ENCODE measurements around the gene LONRF3. TPM values are rescaled to one million over a fixed set of nuclear protein-coding genes. Genes with fewer than 3 reads are reported as not detected.

The LONRF3 gene
- total RNA-seq, 2 experiments from 2014 or later = 1.7 to 1.9 TPM

DNA sequence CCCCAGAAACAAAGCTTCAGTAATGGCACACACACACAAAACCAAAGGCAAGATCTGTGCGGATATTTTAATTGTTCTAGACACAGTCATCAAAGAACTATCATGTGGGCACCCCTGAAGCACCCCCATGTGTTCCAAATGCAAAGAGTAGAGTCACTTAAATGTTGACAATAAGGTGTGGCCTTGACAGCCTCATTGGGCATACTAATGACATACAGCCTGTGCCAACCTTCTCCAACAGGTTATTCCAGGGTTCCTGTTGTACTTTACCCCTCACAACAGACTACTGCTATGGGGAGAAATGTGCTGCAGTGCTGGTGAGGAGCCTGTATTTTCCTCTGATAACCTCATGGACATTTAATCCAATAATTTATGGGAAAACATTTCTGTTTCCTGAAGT, 68.6 kb downstream of the LONRF3 start:
- CTCF ChIA-PET = no interaction called here
- Mint-ChIP-seq H3K27me3 (no peaks in the 10 kb centered on the region), H3K4me3 (no peak overlapping the region), H3K4me1 (ENCODE audit: low read depth) (no peaks in the 10 kb centered on the region), H3K9me3 (no peaks in the 10 kb centered on the region), H3K36me3 (ENCODE audit: low read depth) (no peaks in the 10 kb centered on the region), H3K27ac (no peak overlapping the region)
- no peak for DNase-seq
- POLR2A ChIA-PET = no interaction called here
- ATAC-seq = no peak
- intact Hi-C loops (cut with micrococcal nuclease) = no loop called here
- TF ChIP-seq, protein P1, sequence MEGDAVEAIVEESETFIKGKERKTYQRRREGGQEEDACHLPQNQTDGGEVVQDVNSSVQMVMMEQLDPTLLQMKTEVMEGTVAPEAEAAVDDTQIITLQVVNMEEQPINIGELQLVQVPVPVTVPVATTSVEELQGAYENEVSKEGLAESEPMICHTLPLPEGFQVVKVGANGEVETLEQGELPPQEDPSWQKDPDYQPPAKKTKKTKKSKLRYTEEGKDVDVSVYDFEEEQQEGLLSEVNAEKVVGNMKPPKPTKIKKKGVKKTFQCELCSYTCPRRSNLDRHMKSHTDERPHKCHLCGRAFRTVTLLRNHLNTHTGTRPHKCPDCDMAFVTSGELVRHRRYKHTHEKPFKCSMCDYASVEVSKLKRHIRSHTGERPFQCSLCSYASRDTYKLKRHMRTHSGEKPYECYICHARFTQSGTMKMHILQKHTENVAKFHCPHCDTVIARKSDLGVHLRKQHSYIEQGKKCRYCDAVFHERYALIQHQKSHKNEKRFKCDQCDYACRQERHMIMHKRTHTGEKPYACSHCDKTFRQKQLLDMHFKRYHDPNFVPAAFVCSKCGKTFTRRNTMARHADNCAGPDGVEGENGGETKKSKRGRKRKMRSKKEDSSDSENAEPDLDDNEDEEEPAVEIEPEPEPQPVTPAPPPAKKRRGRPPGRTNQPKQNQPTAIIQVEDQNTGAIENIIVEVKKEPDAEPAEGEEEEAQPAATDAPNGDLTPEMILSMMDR (IDR thresholded peaks at IDR 0.05) = no peak

DNA sequence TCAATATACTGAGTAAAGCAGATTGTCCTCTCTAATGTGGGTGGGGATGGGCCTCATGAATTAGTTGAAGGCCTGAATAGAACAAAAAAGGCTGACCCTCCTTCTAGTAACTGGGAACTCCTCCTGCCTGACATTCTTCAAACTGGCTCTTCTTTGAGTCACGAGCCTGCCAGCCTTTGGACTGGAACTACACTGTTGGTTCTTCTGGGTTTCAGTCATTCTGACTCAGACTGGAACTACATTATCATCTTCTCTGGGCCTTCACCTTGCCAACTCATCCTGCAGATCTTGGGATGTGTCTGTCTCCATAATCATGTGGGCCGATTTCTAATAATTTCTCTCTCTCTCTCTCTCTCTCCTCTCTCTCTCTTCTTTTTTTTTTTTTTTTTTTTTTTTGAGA, 71.5 kb downstream of the LONRF3 start:
- H3K4me3 Mint-ChIP-seq = no peak overlapping the region
- intact Hi-C loops (cut with micrococcal nuclease) = no loop called here
- ChIA-PET POLR2A (no interaction called here), CTCF (no interaction called here)
- TF ChIP-seq, protein P1 (IDR thresholded peaks at IDR 0.05) = no peak
- H3K27me3 Mint-ChIP-seq = peaks cover 2% of the 10 kb centered on the region
- H3K9me3 Mint-ChIP-seq = no peaks in the 10 kb centered on the region
- no peak overlapping the region for H3K27ac Mint-ChIP-seq
- no peaks in the 10 kb centered on the region for H3K36me3 Mint-ChIP-seq (ENCODE audit: low read depth)
- ATAC-seq = no peak
- DNase-seq = no peak
- H3K4me1 Mint-ChIP-seq (ENCODE audit: low read depth) = no peaks in the 10 kb centered on the region

DNA sequence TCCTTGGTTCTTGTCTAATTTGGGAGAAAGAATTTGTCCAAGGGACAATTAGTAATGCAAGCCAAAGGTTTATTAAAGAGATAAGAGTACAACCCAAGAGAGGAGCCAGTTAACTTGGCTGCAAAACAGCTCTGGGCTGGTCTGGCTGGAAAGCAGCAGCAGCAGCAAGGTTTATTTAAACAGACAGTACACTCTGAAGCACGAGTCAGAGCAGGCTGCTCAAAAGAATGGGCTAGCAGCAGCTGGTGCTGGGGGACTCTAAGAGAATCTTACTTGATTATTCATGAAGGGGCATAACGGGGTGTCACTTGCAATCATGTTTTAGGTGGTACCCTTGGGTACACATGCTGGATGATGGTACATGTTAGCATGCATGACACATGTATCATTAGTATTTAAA, 81.3 kb downstream of the LONRF3 start:
- H3K27me3 Mint-ChIP-seq = peaks cover 3% of the 10 kb centered on the region
- H3K4me1 Mint-ChIP-seq (ENCODE audit: low read depth) = no peaks in the 10 kb centered on the region
- CTCF ChIA-PET = no interaction called here
- H3K27ac Mint-ChIP-seq = no peak overlapping the region
- POLR2A ChIA-PET = no interaction called here
- no peaks in the 10 kb centered on the region for H3K9me3 Mint-ChIP-seq
- DNase-seq = no peak
- no peak for ATAC-seq
- TF ChIP-seq, protein P1 (IDR thresholded peaks at IDR 0.05) = no peak
- no peak overlapping the region for H3K4me3 Mint-ChIP-seq
- no peaks in the 10 kb centered on the region for H3K36me3 Mint-ChIP-seq (ENCODE audit: low read depth)
- intact Hi-C loops (cut with micrococcal nuclease) = no loop called here

DNA sequence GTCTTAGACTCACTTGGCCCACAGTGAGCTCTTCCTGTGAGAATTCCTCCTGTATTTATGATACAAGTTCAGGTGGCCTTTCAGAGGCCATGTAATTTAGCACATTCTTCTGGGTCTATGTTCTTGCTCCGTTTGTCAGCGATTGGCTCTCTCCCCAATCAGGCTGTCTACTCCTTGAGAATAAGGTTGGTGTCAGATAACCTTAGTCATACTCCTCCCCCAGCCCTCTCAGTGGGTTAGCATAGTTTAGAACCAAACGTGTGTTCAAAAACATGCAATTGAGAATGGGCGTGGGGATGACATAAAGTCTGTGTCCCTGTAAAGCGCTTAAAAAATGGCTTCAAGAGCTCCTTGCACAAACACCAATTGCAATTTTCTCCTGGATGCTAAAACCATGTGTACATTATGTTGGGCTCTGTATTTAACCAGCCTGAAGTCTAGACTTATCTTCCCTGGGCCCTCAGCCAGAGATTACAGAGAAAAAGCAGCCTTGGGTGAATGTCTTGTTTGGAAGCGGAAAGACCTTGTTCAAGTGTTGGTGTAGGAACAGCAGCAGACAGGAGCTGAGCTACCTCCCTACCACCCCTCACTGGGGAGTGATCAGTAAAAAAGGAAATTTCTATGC, 88.4 kb downstream of the LONRF3 start:
- no peak for DNase-seq
- POLR2A ChIA-PET = interaction anchor here (0.6 kb wide), 1 partner anchor 18 kb away, joined by 4 read pairs; no protein-coding TSS in a partner anchor
- Mint-ChIP-seq H3K4me3 (no peak overlapping the region), H3K27me3 (no peaks in the 10 kb centered on the region), H3K36me3 (ENCODE audit: low read depth) (no peaks in the 10 kb centered on the region), H3K27ac (no peak overlapping the region), H3K9me3 (no peaks in the 10 kb centered on the region), H3K4me1 (ENCODE audit: low read depth) (no peaks in the 10 kb centered on the region)
- CTCF ChIA-PET = interaction anchor here (1.5 kb wide), 1 partner anchor 224 kb away, joined by 7 read pairs; no protein-coding TSS in a partner anchor
- TF ChIP-seq, protein P1 (IDR thresholded peaks at IDR 0.05) = no peak
- intact Hi-C loops (cut with micrococcal nuclease) = no loop called here
- ATAC-seq = no peak

DNA sequence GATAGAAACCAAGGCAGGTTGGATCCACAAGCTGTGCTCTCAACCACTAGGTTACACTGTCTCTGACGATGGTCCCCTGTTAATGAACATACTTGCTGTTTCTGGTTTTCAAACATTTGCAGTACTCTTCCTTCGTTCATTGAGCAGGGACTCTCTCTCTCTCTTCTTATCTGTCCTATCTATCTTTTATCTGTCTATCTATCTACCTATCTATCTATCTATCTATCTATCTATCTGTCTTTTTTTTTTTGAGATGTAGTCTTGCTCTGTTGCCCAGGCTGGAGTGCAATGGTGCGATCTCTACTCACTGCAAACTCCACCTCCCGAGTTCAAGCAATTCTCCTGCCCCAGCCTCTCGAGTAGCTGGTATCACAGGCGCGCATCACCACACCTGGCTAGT, 89.0 kb downstream of the LONRF3 start:
- POLR2A ChIA-PET = interaction anchor here (0.6 kb wide), 1 partner anchor 19 kb away, joined by 4 read pairs; no protein-coding TSS in a partner anchor
- CTCF ChIA-PET = interaction anchor here (0.9 to 1.5 kb wide), 2 partner anchors 59 to 224 kb away, joined by 3 to 7 read pairs; no protein-coding TSS in a partner anchor
- DNase-seq (no peak), ATAC-seq (no peak)
- H3K4me1 Mint-ChIP-seq (ENCODE audit: low read depth) = no peaks in the 10 kb centered on the region
- H3K36me3 Mint-ChIP-seq (ENCODE audit: low read depth) = no peaks in the 10 kb centered on the region
- H3K4me3 Mint-ChIP-seq = no peak overlapping the region
- H3K27me3 Mint-ChIP-seq = no peaks in the 10 kb centered on the region
- H3K27ac Mint-ChIP-seq = no peak overlapping the region
- TF ChIP-seq, protein P1 (IDR thresholded peaks at IDR 0.05) = no peak
- H3K9me3 Mint-ChIP-seq = no peaks in the 10 kb centered on the region
- intact Hi-C loops (cut with micrococcal nuclease) = no loop called here
